DOHH2 (cell line): ENCODE measurements around the gene CRNKL1.
A peak's percentile ranks its signal among the peaks of the same experiment; 100 is the strongest.

Experiments
- H3F3A ChIP-seq: fragments of 200-600 bp; sonication (generic), shearing (Covaris generic); 2 replicates; pipeline ENCODE4 v1.6.0; 2016; ENCODE audit warnings: antibody characterized with exemption, mild to moderate bottlenecking; ENCODE audit not compliant: control insufficient read depth, insufficient read depth
- H3K27ac ChIP-seq: fragments of 200-600 bp; sonication (generic); 2 replicates; pipeline ENCODE4 v1.5.1; 2014; ENCODE audit warnings: low read depth, mild to moderate bottlenecking, low read length, moderate library complexity
- H3K27me3 ChIP-seq: fragments of 200-600 bp; sonication (generic); 2 replicates; pipeline ENCODE4 v1.6.1; 2014; ENCODE audit warnings: mild to moderate bottlenecking, low read length, mixed read lengths; ENCODE audit not compliant: control insufficient read depth
- H3K36me3 ChIP-seq: fragments of 200-600 bp; sonication (generic); 2 replicates; pipeline ENCODE4 v1.6.1; 2014; ENCODE audit warnings: mild to moderate bottlenecking, low read length, moderate library complexity, mixed read lengths; ENCODE audit not compliant: control insufficient read depth
- H3K4me1 ChIP-seq: fragments of 200-600 bp; sonication (generic); 2 replicates; pipeline ENCODE4 v1.6.1; 2014; ENCODE audit warnings: mild to moderate bottlenecking, low read length, mixed read lengths; ENCODE audit not compliant: control insufficient read depth
- H3K4me2 ChIP-seq: fragments of 200-600 bp; sonication (generic); 2 replicates; pipeline ENCODE4 v1.6.0; 2014; ENCODE audit warnings: mild to moderate bottlenecking, low read length, moderate library complexity
- H3K4me3 ChIP-seq: fragments of 200-600 bp; sonication (generic); 2 replicates; pipeline ENCODE4 v1.5.1; 2014; ENCODE audit warnings: mild to moderate bottlenecking, low read length, mixed read lengths
- H3K79me2 ChIP-seq: fragments of 200-600 bp; sonication (generic); 2 replicates; pipeline ENCODE4 v1.6.1; 2014; ENCODE audit warnings: mild to moderate bottlenecking, low read length, mixed read lengths; ENCODE audit not compliant: control insufficient read depth
- H3K9me2 ChIP-seq: fragments of 200-600 bp; sonication (generic); replicated peaks from 2 replicates; pipeline ENCODE4 v1.6.1; 2014; ENCODE audit warnings: mild to moderate bottlenecking, low read length, mixed read lengths; ENCODE audit not compliant: control insufficient read depth
- H3K9me3 ChIP-seq: fragments of 200-600 bp; sonication (generic); 2 replicates; pipeline ENCODE4 v1.6.1; 2014; ENCODE audit warnings: antibody characterized with exemption, low read length, mixed read lengths; ENCODE audit not compliant: control insufficient read depth, insufficient read depth
- H4K20me1 ChIP-seq: fragments of 200-600 bp; sonication (generic); 2 replicates; pipeline ENCODE4 v1.6.0; 2014; ENCODE audit warnings: low read depth, mild to moderate bottlenecking, antibody characterized with exemption, low read length, moderate library complexity; ENCODE audit not compliant: control insufficient read depth, insufficient read depth
- EZH2phosphoT487 ChIP-seq: fragments of 200-600 bp; sonication (generic); IDR thresholded peaks from 2 replicates; pipeline ENCODE4 v1.6.1; 2017; ENCODE audit warnings: borderline replicate concordance, mild to moderate bottlenecking, antibody characterized with exemption, low read length, moderate library complexity, mixed read lengths
- TF ChIP-seq, protein P1 (sequence below): fragments of 200-600 bp; sonication (generic); IDR thresholded peaks from one replicate; pipeline ENCODE4 v1.5.1; 2014; ENCODE audit warnings: antibody characterized with exemption, mild to moderate bottlenecking, low read depth, low read length; ENCODE audit not compliant: poor library complexity, severe bottlenecking

Gene CRNKL1

DNA sequence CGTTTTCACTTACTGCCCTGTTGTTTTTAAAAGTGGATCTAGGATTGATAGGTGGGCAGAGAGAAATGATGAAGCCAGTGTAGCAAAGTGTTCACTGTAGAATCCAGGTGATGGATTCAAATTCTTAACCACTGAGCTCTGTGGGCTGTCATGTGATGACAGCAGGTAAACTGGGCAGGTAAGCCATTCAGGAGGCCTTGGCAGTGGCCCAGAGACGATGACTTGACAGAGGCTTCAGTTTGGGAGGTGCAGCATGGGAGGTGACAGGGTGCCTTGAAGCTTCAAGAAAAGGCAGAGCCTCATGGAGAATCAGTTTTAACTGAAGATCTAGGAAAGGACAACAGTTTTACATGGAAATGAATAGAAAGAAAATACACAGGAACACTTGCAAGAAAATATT lies 33.1 kb downstream of the CRNKL1 start:
- Histone ChIP-seq H3K4me1 (peaks cover 29% of the 10 kb centered on the region), H3K9me3 (no peaks in the 10 kb centered on the region), H3F3A (peaks cover 3% of the 10 kb centered on the region; the same call in 1 of the 2 replicates), H3K9me2 (no peaks in the 10 kb centered on the region), H4K20me1 (peaks cover 12% of the 10 kb centered on the region; the same call in 1 of the 2 replicates), H3K27ac (no peak overlapping the region), H3K36me3 (peaks cover 62% of the 10 kb centered on the region), H3K4me3 (peak overlapping the region; percentile 97; the same call in 1 of the 2 replicates), H3K79me2 (peaks cover 73% of the 10 kb centered on the region), H3K4me2 (peak overlapping the region; percentile 87), H3K27me3 (no peaks in the 10 kb centered on the region)
- TF ChIP-seq, protein P1, sequence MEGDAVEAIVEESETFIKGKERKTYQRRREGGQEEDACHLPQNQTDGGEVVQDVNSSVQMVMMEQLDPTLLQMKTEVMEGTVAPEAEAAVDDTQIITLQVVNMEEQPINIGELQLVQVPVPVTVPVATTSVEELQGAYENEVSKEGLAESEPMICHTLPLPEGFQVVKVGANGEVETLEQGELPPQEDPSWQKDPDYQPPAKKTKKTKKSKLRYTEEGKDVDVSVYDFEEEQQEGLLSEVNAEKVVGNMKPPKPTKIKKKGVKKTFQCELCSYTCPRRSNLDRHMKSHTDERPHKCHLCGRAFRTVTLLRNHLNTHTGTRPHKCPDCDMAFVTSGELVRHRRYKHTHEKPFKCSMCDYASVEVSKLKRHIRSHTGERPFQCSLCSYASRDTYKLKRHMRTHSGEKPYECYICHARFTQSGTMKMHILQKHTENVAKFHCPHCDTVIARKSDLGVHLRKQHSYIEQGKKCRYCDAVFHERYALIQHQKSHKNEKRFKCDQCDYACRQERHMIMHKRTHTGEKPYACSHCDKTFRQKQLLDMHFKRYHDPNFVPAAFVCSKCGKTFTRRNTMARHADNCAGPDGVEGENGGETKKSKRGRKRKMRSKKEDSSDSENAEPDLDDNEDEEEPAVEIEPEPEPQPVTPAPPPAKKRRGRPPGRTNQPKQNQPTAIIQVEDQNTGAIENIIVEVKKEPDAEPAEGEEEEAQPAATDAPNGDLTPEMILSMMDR: no peak

- TF ChIP-seq, protein P1: no peak
- TF ChIP-seq EZH2phosphoT487: no peak
- H3K4me2 ChIP-seq: peak overlapping the region; percentile 87
- H3K27me3 ChIP-seq: no peaks in the 10 kb centered on the region
- H3K36me3 ChIP-seq: peaks cover 55% of the 10 kb centered on the region
- peak overlapping the region; percentile 97 for H3K4me3 ChIP-seq
- H3F3A ChIP-seq: peaks cover 3% of the 10 kb centered on the region; the same call in 1 of the 2 replicates
- peaks cover 8% of the 10 kb centered on the region; the same call in 1 of the 2 replicates for H4K20me1 ChIP-seq
- peaks cover 29% of the 10 kb centered on the region for H3K4me1 ChIP-seq
- no peaks in the 10 kb centered on the region for H3K9me2 ChIP-seq
- H3K27ac ChIP-seq: no peak overlapping the region
- H3K79me2 ChIP-seq: peaks cover 66% of the 10 kb centered on the region
- H3K9me3 ChIP-seq: no peaks in the 10 kb centered on the region
Observed at GRCh38 chr20:20018366-20018765, 33.9 kb downstream of the CRNKL1 start.

DNA sequence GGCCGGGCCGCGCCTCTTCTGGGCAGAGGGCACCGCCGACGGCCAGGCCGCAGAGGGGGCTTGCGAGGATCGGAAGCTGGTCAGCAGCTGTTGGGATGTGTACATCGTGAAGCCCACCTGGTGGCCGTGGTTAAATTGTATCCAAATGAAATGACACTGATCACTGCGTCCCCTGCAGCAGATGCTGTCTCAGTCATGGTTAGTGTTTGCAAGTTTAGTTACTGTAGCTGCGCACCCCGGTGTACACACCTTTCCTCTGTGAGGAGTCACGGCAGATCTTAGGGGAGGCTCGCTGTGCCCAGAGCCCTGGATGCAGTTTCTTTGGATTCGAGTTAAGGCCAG lies 34.5 kb downstream of the CRNKL1 start:
- peaks cover 29% of the 10 kb centered on the region for H3K4me1 ChIP-seq
- peaks cover 8% of the 10 kb centered on the region; the same call in 1 of the 2 replicates for H4K20me1 ChIP-seq
- no peaks in the 10 kb centered on the region for H3K27me3 ChIP-seq
- peaks cover 3% of the 10 kb centered on the region; the same call in 1 of the 2 replicates for H3F3A ChIP-seq
- TF ChIP-seq, protein P1: peak; percentile 15
- no peak for TF ChIP-seq EZH2phosphoT487
- no peaks in the 10 kb centered on the region for H3K9me2 ChIP-seq
- H3K9me3 ChIP-seq: no peaks in the 10 kb centered on the region
- peaks cover 50% of the 10 kb centered on the region for H3K36me3 ChIP-seq
- H3K79me2 ChIP-seq: peaks cover 60% of the 10 kb centered on the region
- H3K4me2 ChIP-seq: peak overlapping the region; percentile 87
- peak overlapping the region; percentile 97 for H3K4me3 ChIP-seq
- H3K27ac ChIP-seq: 0 out of 2 replicates have a peak overlapping the region, but pooled peaks have one; percentile 37
